ENCODE results near the gene AQP1.

Gene AQP1

GRCh38 chr7:30886608-30887011 lies 25.0 kb upstream of the AQP1 start:
- no peak for DNase-seq

- no peak for DNase-seq
Observed at GRCh38 chr7:30887464-30887872, 24.2 kb upstream of the AQP1 start.

GRCh38 chr7:30888747-30889146 lies 22.9 kb upstream of the AQP1 start:
- no peak for DNase-seq

- DNase-seq = no peak
Observed at GRCh38 chr7:30890226-30890625, 21.4 kb upstream of the AQP1 start.

- no peak for DNase-seq
Observed at GRCh38 chr7:30893357-30893756, 18.3 kb upstream of the AQP1 start.

- no peak for DNase-seq
Observed at GRCh38 chr7:30894009-30894408, 17.6 kb upstream of the AQP1 start.

- DNase-seq = no peak
Observed at GRCh38 chr7:30894866-30895605, 16.6 kb upstream of the AQP1 start.

- DNase-seq = no peak
Observed at GRCh38 chr7:30896036-30896435, 15.6 kb upstream of the AQP1 start.

- no peak for DNase-seq
Observed at GRCh38 chr7:30896783-30897637, 14.6 kb upstream of the AQP1 start.

- DNase-seq = no peak
Observed at GRCh38 chr7:30897770-30898169, 13.9 kb upstream of the AQP1 start.

- no peak for DNase-seq
Observed at GRCh38 chr7:30898411-30898810, 13.2 kb upstream of the AQP1 start.

GRCh38 chr7:30899066-30899465 lies 12.6 kb upstream of the AQP1 start:
- DNase-seq = no peak

- DNase-seq = no peak
Observed at GRCh38 chr7:30899630-30900029, 12.0 kb upstream of the AQP1 start.

GRCh38 chr7:30900053-30900452 lies 11.6 kb upstream of the AQP1 start:
- no peak for DNase-seq

GRCh38 chr7:30900803-30901362 lies 10.8 kb upstream of the AQP1 start:
- no peak for DNase-seq

GRCh38 chr7:30901856-30902255 lies 9.8 kb upstream of the AQP1 start:
- no peak for DNase-seq

- DNase-seq = no peak
Observed at GRCh38 chr7:30902466-30902865, 9.2 kb upstream of the AQP1 start.

- DNase-seq = no peak
Observed at GRCh38 chr7:30903146-30903545, 8.5 kb upstream of the AQP1 start.

- DNase-seq = no peak
Observed at GRCh38 chr7:30904561-30904960, 7.1 kb upstream of the AQP1 start.

- DNase-seq = no peak
Observed at GRCh38 chr7:30905078-30906012, 6.3 kb upstream of the AQP1 start.

GRCh38 chr7:30906014-30906413 lies 5.6 kb upstream of the AQP1 start:
- no peak for DNase-seq

GRCh38 chr7:30906515-30907240 lies 5.0 kb upstream of the AQP1 start:
- DNase-seq = no peak
